ENCODE results near the gene PERM1. TPM values are rescaled to one million over a fixed set of nuclear protein-coding genes. Genes with fewer than 3 reads are reported as not detected.

PERM1 gene
- total RNA-seq, 1 experiment from 2014 or later: not detected

DNA sequence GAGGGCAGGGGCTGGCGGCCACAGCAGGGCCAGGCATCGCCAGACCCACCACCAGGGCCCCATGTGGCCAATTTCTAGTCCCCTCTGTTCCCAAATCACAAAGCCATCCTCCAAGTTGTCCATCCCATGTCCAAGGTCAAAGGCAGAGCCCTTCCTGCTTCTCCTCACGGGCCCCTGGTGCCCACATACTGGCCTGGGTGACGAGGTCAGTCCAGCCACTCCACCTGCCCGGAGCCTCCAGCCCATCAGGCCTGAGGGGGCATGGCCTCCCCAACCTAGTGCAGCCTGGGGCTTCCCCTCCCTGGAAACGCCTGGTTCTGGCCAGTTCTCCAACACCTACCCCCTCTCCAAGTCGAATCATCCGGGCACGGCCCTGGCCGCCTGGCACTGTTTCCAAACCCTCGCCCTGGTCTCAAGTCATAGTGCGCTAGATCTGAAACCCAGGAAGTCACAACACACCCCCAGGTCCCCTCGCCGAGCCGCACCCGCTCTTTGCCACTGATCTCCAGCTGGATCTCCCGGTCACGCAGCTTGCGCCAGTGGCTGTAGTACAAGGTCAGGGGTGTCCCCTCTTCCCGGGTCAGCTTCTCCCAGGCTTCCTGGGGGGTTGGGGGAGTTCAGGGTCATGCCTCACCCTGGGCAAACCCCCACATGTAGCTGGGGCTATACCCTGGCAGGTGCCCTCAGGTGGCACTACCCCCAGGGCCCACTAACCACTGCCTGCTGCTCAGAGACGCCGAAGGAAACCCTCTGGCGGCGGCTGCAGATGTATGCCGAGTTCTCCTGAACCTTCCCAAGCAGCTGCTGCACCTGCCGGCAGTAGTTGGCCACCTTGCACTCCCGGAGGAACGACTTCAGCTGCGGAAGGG is 36.0 kb downstream of the PERM1 start:
- ATAC-seq (no peak), DNase-seq (ENCODE audit: low spot score) (no peak)
- Mint-ChIP-seq H3K27ac (peak overlapping the region; percentile 36; the same call in 1 of the 2 replicates), H3K27me3 (ENCODE audit: low read depth) (peaks cover 19% of the 10 kb centered on the region), H3K4me1 (peaks cover 3% of the 10 kb centered on the region; the same call in 1 of the 2 replicates), H3K36me3 (peaks cover 24% of the 10 kb centered on the region), H3K9me3 (no peaks in the 10 kb centered on the region), H3K4me3 (no peak overlapping the region)
- ChIA-PET CTCF (no interaction called here), POLR2A (no interaction called here)
- TF ChIP-seq, protein P1, sequence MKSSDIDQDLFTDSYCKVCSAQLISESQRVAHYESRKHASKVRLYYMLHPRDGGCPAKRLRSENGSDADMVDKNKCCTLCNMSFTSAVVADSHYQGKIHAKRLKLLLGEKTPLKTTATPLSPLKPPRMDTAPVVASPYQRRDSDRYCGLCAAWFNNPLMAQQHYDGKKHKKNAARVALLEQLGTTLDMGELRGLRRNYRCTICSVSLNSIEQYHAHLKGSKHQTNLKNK (CRISPR knock-in tag; IDR thresholded peaks at IDR 0.05): no peak
- TF ChIP-seq GABPB1 (CRISPR knock-in tag; IDR thresholded peaks at IDR 0.05): no peak
- TF ChIP-seq, protein P2, sequence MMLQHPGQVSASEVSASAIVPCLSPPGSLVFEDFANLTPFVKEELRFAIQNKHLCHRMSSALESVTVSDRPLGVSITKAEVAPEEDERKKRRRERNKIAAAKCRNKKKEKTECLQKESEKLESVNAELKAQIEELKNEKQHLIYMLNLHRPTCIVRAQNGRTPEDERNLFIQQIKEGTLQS (CRISPR knock-in tag; conservative IDR thresholded peaks at IDR 0.05): no peak

DNA sequence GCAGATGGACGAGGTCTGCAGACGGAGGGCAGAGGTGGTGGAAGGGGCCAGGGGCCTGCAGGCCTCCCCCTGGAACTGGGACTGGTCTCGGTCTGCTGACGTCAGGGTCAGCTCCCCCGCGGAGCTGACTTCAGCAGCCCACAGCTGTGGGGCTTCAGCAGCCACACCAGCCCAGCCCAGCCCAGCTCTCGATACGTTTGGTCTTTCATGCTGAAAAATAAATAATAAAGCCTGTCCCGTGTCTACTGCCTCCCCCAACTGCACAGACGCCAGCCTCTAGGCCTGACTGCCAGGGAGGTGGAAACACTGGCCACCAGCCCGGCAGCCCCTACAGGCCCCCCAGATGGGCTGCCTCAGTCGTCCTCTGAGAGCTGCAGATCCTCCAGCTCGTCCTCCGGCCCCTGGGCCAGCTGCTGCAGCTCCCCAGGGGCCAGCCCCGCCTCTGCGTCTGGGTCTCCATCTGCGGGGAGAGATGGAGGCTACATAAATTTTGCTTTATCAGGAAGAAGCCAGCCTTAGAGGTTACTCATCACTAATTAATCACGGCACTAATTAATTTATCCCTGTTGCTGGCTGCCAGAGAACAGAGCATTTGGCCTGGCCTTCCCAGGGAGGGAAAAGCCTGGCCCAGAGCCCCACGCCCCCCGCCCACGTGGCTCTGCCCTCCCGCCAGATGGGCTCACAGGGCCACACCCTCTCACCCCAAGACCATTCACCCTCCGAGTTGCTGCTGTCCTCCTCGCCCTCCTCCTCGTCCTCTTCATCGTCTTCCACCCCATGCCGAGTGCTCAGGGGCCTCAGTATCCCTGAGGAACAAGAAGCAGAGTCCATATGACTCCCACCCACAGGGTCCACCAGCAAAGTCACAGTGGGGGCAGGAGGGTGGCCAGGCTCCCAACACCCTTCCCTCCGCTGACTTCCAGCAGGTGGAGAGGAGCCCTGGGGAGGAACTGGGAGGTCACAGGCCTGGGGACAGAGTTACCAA is 37.3 kb downstream of the PERM1 start:
- H3K36me3 Mint-ChIP-seq: peaks cover 12% of the 10 kb centered on the region
- H3K9me3 Mint-ChIP-seq: no peaks in the 10 kb centered on the region
- CTCF ChIA-PET: interaction anchor here (0.6 to 3.3 kb wide), 5 partner anchors 17 to 106 kb away, joined by 3 to 19 read pairs (median 5); no protein-coding TSS in a partner anchor
- ATAC-seq: no peak
- no peak overlapping the region for H3K27ac Mint-ChIP-seq
- DNase-seq (ENCODE audit: low spot score): no peak
- H3K27me3 Mint-ChIP-seq (ENCODE audit: low read depth): peaks cover 30% of the 10 kb centered on the region
- H3K4me1 Mint-ChIP-seq: peaks cover 3% of the 10 kb centered on the region; the same call in 1 of the 2 replicates
- POLR2A ChIA-PET: no interaction called here
- H3K4me3 Mint-ChIP-seq: no peak overlapping the region
- TF ChIP-seq GTF2I (CRISPR knock-in tag; conservative IDR thresholded peaks at IDR 0.05) (no peak), FOXP1 (CRISPR knock-in tag; IDR thresholded peaks at IDR 0.05; ENCODE audit: borderline replicate concordance) (no peak), FOXJ3 (CRISPR knock-in tag; IDR thresholded peaks at IDR 0.05; ENCODE audit: borderline replicate concordance) (no peak), ZBTB21 (CRISPR knock-in tag; IDR thresholded peaks at IDR 0.05; ENCODE audit: borderline replicate concordance) (no peak), SMAD3 (CRISPR knock-in tag; IDR thresholded peaks at IDR 0.05; ENCODE audit: borderline replicate concordance) (no peak), ELF4 (CRISPR knock-in tag; IDR thresholded peaks at IDR 0.05; ENCODE audit: low read depth) (no peak), JAZF1 (CRISPR knock-in tag; IDR thresholded peaks at IDR 0.05) (no peak), MYBL2 (CRISPR knock-in tag; IDR thresholded peaks at IDR 0.05) (no peak), ATF1 (CRISPR knock-in tag; IDR thresholded peaks at IDR 0.05) (no peak)
- TF ChIP-seq, protein P3, sequence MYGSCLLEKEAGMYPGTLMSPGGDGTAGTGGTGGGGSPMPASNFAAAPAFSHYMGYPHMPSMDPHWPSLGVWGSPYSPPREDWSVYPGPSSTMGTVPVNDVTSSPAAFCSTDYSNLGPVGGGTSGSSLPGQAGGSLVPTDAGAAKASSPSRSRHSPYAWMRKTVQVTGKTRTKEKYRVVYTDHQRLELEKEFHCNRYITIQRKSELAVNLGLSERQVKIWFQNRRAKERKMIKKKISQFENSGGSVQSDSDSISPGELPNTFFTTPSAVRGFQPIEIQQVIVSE (CRISPR knock-in tag; IDR thresholded peaks at IDR 0.05; ENCODE audit: borderline replicate concordance): no peak
- TF ChIP-seq, protein P4, sequence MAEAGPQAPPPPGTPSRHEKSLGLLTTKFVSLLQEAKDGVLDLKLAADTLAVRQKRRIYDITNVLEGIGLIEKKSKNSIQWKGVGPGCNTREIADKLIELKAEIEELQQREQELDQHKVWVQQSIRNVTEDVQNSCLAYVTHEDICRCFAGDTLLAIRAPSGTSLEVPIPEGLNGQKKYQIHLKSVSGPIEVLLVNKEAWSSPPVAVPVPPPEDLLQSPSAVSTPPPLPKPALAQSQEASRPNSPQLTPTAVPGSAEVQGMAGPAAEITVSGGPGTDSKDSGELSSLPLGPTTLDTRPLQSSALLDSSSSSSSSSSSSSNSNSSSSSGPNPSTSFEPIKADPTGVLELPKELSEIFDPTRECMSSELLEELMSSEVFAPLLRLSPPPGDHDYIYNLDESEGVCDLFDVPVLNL (CRISPR knock-in tag; IDR thresholded peaks at IDR 0.05; ENCODE audit: borderline replicate concordance, low read depth): no peak
- TF ChIP-seq, protein P5, sequence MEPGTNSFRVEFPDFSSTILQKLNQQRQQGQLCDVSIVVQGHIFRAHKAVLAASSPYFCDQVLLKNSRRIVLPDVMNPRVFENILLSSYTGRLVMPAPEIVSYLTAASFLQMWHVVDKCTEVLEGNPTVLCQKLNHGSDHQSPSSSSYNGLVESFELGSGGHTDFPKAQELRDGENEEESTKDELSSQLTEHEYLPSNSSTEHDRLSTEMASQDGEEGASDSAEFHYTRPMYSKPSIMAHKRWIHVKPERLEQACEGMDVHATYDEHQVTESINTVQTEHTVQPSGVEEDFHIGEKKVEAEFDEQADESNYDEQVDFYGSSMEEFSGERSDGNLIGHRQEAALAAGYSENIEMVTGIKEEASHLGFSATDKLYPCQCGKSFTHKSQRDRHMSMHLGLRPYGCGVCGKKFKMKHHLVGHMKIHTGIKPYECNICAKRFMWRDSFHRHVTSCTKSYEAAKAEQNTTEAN (CRISPR knock-in tag; IDR thresholded peaks at IDR 0.05): no peak
- TF ChIP-seq, protein P6, sequence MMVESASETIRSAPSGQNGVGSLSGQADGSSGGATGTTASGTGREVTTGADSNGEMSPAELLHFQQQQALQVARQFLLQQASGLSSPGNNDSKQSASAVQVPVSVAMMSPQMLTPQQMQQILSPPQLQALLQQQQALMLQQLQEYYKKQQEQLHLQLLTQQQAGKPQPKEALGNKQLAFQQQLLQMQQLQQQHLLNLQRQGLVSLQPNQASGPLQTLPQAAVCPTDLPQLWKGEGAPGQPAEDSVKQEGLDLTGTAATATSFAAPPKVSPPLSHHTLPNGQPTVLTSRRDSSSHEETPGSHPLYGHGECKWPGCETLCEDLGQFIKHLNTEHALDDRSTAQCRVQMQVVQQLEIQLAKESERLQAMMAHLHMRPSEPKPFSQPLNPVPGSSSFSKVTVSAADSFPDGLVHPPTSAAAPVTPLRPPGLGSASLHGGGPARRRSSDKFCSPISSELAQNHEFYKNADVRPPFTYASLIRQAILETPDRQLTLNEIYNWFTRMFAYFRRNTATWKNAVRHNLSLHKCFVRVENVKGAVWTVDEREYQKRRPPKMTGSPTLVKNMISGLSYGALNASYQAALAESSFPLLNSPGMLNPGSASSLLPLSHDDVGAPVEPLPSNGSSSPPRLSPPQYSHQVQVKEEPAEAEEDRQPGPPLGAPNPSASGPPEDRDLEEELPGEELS (CRISPR knock-in tag; IDR thresholded peaks at IDR 0.05): no peak
- TF ChIP-seq, protein P7, sequence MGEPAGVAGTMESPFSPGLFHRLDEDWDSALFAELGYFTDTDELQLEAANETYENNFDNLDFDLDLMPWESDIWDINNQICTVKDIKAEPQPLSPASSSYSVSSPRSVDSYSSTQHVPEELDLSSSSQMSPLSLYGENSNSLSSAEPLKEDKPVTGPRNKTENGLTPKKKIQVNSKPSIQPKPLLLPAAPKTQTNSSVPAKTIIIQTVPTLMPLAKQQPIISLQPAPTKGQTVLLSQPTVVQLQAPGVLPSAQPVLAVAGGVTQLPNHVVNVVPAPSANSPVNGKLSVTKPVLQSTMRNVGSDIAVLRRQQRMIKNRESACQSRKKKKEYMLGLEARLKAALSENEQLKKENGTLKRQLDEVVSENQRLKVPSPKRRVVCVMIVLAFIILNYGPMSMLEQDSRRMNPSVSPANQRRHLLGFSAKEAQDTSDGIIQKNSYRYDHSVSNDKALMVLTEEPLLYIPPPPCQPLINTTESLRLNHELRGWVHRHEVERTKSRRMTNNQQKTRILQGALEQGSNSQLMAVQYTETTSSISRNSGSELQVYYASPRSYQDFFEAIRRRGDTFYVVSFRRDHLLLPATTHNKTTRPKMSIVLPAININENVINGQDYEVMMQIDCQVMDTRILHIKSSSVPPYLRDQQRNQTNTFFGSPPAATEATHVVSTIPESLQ (CRISPR knock-in tag; IDR thresholded peaks at IDR 0.05): no peak
- TF ChIP-seq, protein P8, sequence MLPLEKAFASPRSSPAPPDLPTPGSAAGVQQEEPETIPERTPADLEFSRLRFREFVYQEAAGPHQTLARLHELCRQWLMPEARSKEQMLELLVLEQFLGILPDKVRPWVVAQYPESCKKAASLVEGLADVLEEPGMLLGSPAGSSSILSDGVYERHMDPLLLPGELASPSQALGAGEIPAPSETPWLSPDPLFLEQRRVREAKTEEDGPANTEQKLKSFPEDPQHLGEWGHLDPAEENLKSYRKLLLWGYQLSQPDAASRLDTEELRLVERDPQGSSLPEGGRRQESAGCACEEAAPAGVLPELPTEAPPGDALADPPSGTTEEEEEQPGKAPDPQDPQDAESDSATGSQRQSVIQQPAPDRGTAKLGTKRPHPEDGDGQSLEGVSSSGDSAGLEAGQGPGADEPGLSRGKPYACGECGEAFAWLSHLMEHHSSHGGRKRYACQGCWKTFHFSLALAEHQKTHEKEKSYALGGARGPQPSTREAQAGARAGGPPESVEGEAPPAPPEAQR (CRISPR knock-in tag; IDR thresholded peaks at IDR 0.05): no peak

Measured in WTC11 (cell line).